HG03025 (cell line): ENCODE measurements around the gene E2F8.

Source experiments
- ATAC-seq: cut with Tn5 transposase; IDR thresholded peaks from one replicate; pipeline ENCODE4 v1.9.1; 2021; ENCODE audit warnings: mild to moderate bottlenecking, moderate library complexity; ENCODE audit not compliant: unreplicated experiment, low FRiP score

The E2F8 gene

DNA sequence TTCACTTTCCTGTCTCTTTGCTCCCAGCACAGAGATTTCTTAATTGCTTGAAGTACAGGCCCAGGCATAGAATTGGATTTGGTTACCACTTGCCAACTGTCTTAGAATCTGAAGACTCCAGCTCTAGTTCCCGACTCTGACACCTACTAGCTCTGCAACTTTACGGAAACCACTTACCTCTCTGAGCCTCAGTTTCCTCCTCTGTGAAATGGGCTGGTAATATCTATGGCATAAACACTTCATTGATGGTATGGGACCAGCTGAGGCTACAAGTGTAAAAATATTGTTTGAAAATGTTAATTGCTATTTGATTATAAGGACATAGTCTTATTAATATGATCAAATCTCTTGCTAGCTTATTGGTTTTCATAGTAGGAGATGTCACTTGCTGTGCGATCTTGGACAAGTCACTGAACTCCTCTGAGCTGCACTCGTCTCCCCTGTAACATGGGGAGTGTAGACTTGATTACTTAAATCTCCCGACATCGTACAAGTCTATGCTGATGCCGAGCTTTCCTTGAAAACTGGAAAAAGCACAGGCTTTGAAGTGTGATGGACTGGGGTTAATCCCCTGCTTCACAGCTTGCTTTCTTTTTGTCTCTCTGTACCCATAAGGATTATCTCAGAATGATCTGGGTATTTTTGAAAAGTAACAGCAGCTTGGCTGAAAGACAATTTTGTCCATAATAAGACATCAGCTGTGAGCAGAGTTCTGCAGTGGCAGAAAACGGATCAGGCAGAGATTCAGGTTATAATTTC lies 11.8 kb upstream of the E2F8 start:
- no peak for ATAC-seq

GRCh38 chr11:19251577-19251976 lies 10.8 kb upstream of the E2F8 start:
- no peak for ATAC-seq

GRCh38 chr11:19246816-19247215 lies 6.1 kb upstream of the E2F8 start:
- no peak for ATAC-seq

- no peak for ATAC-seq
Measured at GRCh38 chr11:19245351-19245750, 4.6 kb upstream of the E2F8 start.

- ATAC-seq: no peak
Measured at GRCh38 chr11:19244621-19245020, 3.9 kb upstream of the E2F8 start.

DNA sequence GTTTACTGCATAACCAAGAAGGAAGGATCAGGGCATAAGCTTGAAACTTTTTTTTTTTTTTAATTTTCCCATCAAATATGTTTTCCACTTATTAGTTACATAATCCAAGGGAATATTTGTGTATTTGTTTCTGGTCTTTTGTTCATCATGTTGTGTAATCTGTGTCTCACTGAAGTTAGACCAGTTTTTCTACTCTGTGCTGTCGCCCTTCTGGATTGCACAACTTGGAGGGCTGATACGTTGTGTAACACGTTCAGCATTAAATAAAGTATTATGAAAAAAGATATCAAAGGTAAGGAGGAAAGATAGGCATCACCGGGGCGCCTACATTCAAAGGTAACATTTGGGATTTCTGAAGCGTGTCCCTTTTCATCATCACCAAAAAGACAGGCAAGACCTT lies 3.3 kb upstream of the E2F8 start:
- no peak for ATAC-seq

GRCh38 chr11:19243613-19244012 lies 2.9 kb upstream of the E2F8 start:
- ATAC-seq: no peak

DNA sequence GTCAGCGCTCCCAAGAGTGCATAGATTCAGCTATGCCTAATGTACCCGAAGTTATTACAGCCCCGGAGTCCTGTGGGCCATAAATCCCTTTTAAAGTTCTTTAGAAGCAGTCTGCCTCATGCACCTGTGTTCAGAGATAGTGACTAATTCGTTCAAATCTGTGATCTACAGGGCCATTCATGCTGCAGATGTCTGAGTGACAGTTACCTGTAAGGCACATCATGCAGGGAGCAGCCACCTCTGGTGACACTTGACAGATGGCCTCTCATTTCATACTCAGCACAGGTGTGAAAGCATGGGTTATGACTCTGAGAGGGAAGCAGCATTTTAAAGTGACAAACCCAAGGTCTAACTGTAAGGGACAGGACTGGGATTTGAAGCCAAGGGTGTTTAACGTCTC lies 2.4 kb upstream of the E2F8 start:
- no peak for ATAC-seq

- no peak for ATAC-seq
Measured at GRCh38 chr11:19242179-19242932, 1.6 kb upstream of the E2F8 start.

DNA sequence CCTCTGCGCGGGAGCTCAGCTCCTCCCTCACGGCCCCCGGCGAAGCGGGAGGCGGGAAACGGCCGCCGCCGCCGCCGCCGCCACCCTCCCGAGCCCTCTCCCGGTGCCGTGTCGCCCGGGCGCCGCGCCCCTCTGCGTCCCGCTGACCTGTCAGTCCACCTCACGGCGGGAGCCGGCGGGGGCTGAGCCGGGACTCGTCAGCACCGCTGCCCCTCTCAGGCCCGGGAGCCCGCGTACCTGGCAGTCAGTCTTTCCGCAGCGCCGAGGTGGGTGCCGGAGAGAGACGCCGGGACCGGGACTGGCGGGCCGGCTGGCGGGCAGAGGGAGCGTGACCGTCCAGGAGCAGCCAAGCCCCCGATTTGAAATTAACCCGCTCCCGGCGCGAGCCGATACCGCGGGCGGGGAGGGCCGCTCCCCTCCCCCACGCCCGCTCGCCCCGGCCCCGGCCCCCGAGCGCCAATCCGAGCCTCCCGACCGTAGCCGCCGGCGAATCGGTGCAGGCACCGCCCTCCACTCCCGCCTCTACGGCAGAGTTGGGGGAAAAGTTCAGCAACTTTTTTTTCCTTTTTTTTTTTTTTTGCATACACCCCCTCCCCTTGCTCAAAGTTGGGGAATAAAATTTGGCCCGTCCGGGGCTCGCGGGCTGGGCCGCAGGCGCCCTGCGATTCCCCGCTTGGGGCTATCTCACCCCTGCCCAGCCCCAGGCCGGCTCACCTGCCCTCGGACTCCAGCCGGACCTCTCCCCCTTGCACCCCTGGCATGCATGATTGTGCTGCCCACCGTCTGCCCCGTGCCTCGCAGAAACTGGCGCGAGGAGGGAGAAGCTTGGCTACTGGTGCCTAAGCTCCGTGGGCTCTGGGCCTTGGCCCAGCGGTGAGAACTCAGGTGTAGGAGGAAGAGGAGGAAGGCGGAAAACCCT lies 774 bp upstream of the E2F8 start:
- peak; percentile 23 for ATAC-seq

DNA sequence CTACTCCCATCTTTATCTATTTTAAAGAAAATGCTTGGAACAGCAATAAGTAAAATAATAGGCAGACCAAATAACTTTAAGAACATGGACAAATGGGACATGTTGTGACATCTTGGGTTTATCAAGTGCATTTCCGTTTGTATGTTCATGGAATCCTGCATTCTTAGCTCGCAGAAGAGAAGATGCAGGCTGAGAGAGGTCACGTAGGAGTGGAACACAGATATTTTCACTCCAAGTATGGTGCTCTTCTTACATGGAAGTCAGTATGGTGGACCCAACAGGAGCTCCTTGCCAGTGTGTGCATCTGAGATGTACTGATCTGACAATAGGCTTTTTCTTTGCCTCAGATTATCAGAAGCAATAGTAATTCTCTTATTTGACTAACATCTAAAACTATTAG lies 1.7 kb downstream of the E2F8 start:
- no peak for ATAC-seq

DNA sequence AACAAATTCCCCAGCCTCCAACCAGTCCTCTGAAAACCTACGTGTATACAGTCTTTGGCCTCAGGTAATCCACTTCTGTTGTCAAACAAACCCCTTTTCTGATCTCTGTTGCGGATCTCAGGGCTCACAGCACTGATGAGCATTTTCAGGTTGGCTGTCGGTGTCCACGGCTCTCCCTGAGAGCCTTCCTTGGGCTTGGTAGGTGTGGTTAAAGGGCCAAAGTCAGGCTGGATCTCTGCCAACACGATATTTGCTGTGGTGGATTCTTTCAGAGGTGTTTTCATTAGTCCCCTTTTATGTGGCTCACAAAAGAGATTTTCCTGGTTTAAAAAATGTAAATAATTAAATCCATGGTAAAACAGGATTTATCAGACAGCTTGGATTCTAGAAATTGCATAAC lies 2.9 kb downstream of the E2F8 start:
- no peak for ATAC-seq

DNA sequence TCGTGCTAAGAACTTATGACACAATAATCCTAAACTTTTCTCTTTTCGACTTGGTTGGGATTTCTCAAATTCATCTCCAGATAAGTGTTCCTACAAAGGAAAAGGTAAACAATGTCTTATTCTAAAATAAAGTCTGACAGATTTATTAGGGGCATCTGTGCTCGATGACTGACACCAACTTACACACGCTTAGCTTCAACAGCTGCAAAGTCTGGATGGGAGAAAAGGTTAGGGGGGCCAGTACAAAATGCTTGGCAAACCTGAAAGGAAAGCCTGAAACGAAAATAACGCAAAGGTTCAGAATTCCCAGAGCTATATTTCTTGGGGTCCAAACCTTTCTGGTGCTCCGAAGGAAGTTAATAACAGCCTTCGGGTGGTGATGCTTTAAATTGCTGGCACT lies 3.4 kb downstream of the E2F8 start:
- no peak for ATAC-seq

DNA sequence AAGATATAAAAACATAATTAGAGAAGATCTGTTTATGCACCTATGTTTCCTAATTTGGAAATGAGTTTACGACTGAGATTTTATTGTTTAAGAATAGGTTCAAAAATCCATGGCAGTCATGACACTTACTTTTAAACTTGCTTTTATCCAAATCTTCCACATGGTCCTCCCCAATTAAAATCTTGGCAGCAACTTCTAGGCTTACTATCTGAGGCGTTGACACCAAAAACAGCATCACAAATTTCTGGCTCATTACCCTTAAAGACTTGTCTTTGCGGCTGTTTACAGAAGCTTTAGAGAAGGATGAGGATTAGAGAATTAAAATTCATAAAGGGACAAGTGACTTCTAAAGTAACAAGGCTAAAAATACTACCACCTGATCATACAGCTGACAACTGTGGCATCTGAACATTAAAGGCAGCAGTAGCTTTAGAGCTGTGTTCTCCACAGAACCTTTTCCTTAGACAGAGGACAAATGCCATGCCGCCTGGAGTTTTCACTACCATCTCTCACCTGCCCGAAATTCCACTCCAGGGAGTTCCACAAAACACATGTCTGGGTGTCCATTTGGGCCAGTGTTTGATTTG lies 6.4 kb downstream of the E2F8 start:
- ATAC-seq: no peak

DNA sequence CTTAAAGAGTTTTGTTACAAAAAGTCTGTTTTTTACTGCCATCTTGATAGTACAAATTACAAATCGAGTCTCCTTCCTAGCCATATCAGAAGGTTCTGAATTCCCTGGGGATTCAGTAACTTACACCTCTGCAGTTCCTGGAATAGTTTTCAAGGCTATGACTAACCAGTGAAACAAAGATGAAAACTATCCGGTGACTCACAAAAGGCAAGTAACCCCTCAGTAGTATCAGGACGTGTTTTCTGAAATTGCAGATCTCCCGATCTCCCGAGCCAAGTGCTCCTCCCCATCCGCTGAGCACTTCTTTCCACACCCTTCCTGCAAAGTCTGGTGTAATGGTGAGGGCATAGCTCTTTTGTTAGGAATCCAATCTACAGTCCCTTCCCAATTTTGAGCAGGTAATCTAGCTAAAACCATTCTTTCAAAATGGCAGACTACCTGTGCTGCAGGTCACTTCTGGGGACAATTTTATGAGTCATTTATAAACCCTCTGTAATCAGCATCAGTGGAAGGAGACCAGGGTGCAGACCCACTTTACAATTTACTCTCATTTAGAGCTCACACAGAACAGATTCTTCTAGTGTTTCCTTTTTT lies 7.7 kb downstream of the E2F8 start:
- ATAC-seq: no peak

- no peak for ATAC-seq
Measured at GRCh38 chr11:19229671-19230070, 11.1 kb downstream of the E2F8 start.

- no peak for ATAC-seq
Measured at GRCh38 chr11:19228968-19229367, 11.8 kb downstream of the E2F8 start.

DNA sequence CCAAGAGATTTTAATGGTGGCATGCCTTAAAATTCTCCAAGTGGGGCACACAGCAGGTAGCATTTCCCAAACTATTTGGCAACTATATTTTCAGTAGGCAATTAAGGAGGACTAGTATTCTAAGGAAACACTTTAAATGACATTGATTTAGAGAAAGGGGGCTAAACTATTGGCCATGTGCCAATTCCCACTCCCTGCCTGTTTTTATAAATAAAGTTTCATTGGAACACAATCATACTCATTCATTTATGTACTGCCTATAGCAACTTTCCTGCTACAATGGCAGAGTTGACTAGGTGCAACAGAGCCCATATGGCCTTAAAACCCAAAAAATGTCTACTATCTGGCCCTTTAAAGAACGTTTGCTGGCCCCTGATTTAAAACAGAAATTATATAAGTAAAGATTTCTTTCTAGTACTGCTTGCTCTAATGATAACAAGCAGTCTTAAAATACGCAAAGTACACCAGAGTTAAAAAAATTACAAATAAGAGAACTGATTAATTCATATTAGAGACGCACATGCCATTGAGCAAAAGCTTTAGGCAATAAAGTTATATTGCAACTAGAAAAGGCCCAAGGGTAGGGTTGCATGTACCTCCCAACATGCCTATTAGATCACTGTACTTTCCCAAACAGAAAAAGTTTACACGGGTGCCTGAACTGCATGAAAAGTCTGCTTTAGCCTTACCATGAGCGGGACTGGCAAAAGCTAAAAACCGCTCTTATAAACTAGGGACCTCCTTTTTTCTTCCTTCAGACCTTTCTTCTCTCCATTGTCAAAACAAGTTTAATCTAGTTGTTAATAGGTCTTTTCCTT lies 14.2 kb downstream of the E2F8 start:
- ATAC-seq: no peak

- ATAC-seq: no peak
Measured at GRCh38 chr11:19225581-19225980, 15.2 kb downstream of the E2F8 start.

GRCh38 chr11:19225123-19225522 lies 15.6 kb downstream of the E2F8 start:
- no peak for ATAC-seq
